HepG2 (cell line): ENCODE data around the gene TSNAXIP1.

Experiments used
- CBFB ChIP-seq: sonication (generic); formaldehyde crosslinking; IDR thresholded peaks from 2 replicates; pipeline ENCODE4 v1.4.0; 2020; ENCODE audit warnings: missing genetic modification reagents
- MTF1 ChIP-seq: sonication (generic); formaldehyde crosslinking; IDR thresholded peaks from 2 replicates; pipeline ENCODE4 v1.5.0; 2020; ENCODE audit warnings: missing genetic modification reagents
- SRF ChIP-seq: IDR thresholded peaks from 2 replicates; pipeline ENCODE4 v1.6.1; 2011; ENCODE audit warnings: mild to moderate bottlenecking, low read depth, low read length, moderate library complexity
- TF ChIP-seq, protein P1 (sequence below), 2 experiments: sonication (generic) in 1 of 2; formaldehyde crosslinking in 1 of 2; IDR thresholded peaks; 2 replicates each; pipeline versions ENCODE4 v1.4.0 to v1.6.1; 2018 to 2020; ENCODE audit warnings: missing genetic modification reagents in 2 of 2, borderline replicate concordance in 1 of 2, low read depth in 1 of 2, mild to moderate bottlenecking in 1 of 2, missing biosample characterization in 1 of 2
- TF ChIP-seq, protein P2 (sequence below): sonication (generic); formaldehyde crosslinking; IDR thresholded peaks from 2 replicates; pipeline ENCODE4 v1.5.0; 2020; ENCODE audit warnings: missing genetic modification reagents
- TF ChIP-seq, protein P3 (sequence below): sonication (generic); formaldehyde crosslinking; IDR thresholded peaks from 2 replicates; pipeline ENCODE4 v1.5.0; 2020; ENCODE audit warnings: mild to moderate bottlenecking, missing genetic modification reagents, moderate library complexity
- TF ChIP-seq, protein P4 (sequence below): sonication (generic); formaldehyde crosslinking; IDR thresholded peaks from 2 replicates; pipeline ENCODE4 v1.4.0; 2020; ENCODE audit warnings: missing genetic modification reagents
- TF ChIP-seq, protein P5 (sequence below): sonication (generic); formaldehyde crosslinking; IDR thresholded peaks from 2 replicates; pipeline ENCODE4 v1.4.0; 2020; ENCODE audit warnings: missing genetic modification reagents, mild to moderate bottlenecking, borderline replicate concordance

DNA sequence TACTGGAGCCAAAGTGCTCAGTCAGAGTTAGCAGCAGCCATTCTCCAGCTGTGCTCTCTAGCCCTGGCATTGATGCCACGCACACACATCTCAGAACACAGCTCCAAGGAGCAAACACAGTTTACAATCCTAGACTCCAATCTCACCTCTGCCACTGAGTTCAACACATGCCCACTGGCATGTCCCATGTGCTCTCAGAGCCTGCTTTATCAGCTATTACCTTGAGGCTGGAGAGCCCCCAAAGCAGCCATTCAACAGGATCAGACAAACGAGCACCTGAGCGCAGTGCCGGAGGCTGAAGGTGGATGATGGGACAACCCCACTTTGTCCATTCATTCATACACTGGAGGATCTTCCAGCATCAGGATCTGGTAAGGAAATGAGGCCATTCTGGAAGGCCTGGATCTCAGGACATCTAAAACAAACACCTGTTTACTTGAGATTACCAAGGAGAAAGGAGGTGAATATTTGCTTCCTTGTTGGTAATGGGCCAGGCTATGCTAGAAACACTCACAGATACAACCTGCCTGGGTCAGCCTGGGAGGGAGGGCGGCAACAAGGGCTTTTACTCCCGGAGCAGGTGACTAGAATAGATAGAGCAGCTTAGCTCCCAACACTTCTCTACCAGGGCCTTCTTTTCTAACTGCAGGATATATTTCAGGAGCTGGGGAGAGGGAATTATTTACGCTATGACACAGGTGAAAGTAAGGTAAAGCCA is 25.7 kb upstream of the TSNAXIP1 start:
- TF ChIP-seq, protein P1, sequence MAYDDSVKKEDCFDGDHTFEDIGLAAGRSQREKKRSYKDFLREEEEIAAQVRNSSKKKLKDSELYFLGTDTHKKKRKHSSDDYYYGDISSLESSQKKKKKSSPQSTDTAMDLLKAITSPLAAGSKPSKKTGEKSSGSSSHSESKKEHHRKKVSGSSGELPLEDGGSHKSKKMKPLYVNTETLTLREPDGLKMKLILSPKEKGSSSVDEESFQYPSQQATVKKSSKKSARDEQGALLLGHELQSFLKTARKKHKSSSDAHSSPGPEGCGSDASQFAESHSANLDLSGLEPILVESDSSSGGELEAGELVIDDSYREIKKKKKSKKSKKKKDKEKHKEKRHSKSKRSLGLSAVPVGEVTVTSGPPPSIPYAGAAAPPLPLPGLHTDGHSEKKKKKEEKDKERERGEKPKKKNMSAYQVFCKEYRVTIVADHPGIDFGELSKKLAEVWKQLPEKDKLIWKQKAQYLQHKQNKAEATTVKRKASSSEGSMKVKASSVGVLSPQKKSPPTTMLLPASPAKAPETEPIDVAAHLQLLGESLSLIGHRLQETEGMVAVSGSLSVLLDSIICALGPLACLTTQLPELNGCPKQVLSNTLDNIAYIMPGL (CRISPR knock-in tag; IDR thresholded peaks at IDR 0.05; ENCODE audit: borderline replicate concordance in 1 of 2, low read depth in 1 of 2) = no peak
- TF ChIP-seq, protein P2, sequence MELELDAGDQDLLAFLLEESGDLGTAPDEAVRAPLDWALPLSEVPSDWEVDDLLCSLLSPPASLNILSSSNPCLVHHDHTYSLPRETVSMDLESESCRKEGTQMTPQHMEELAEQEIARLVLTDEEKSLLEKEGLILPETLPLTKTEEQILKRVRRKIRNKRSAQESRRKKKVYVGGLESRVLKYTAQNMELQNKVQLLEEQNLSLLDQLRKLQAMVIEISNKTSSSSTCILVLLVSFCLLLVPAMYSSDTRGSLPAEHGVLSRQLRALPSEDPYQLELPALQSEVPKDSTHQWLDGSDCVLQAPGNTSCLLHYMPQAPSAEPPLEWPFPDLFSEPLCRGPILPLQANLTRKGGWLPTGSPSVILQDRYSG (CRISPR knock-in tag) = no peak
- TF ChIP-seq, protein P3, sequence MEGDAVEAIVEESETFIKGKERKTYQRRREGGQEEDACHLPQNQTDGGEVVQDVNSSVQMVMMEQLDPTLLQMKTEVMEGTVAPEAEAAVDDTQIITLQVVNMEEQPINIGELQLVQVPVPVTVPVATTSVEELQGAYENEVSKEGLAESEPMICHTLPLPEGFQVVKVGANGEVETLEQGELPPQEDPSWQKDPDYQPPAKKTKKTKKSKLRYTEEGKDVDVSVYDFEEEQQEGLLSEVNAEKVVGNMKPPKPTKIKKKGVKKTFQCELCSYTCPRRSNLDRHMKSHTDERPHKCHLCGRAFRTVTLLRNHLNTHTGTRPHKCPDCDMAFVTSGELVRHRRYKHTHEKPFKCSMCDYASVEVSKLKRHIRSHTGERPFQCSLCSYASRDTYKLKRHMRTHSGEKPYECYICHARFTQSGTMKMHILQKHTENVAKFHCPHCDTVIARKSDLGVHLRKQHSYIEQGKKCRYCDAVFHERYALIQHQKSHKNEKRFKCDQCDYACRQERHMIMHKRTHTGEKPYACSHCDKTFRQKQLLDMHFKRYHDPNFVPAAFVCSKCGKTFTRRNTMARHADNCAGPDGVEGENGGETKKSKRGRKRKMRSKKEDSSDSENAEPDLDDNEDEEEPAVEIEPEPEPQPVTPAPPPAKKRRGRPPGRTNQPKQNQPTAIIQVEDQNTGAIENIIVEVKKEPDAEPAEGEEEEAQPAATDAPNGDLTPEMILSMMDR (CRISPR knock-in tag) = no peak
- no peak for TF ChIP-seq SRF
- TF ChIP-seq MTF1 = no peak
- TF ChIP-seq, protein P4, sequence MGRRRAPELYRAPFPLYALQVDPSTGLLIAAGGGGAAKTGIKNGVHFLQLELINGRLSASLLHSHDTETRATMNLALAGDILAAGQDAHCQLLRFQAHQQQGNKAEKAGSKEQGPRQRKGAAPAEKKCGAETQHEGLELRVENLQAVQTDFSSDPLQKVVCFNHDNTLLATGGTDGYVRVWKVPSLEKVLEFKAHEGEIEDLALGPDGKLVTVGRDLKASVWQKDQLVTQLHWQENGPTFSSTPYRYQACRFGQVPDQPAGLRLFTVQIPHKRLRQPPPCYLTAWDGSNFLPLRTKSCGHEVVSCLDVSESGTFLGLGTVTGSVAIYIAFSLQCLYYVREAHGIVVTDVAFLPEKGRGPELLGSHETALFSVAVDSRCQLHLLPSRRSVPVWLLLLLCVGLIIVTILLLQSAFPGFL (CRISPR knock-in tag) = no peak
- TF ChIP-seq CBFB (CRISPR knock-in tag) = no peak
- TF ChIP-seq, protein P5, sequence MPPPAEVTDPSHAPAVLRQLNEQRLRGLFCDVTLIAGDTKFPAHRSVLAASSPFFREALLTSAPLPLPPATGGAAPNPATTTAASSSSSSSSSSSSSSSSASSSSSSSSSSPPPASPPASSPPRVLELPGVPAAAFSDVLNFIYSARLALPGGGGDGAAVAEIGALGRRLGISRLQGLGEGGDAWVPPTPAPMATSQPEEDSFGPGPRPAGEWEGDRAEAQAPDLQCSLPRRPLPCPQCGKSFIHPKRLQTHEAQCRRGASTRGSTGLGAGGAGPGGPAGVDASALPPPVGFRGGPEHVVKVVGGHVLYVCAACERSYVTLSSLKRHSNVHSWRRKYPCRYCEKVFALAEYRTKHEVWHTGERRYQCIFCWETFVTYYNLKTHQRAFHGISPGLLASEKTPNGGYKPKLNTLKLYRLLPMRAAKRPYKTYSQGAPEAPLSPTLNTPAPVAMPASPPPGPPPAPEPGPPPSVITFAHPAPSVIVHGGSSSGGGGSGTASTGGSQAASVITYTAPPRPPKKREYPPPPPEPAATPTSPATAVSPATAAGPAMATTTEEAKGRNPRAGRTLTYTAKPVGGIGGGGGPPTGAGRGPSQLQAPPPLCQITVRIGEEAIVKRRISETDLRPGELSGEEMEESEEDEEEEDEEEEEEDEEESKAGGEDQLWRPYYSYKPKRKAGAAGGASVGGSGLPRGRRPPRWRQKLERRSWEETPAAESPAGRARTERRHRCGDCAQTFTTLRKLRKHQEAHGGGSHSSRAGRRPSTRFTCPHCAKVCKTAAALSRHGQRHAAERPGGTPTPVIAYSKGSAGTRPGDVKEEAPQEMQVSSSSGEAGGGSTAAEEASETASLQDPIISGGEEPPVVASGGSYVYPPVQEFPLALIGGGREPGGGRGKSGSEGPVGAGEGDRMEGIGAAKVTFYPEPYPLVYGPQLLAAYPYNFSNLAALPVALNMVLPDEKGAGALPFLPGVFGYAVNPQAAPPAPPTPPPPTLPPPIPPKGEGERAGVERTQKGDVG (CRISPR knock-in tag) = no peak
